ENCODE measurements around the gene SPAG4.

SPAG4 gene

GRCh38 chr20:35600176-35600992 is 15.2 kb upstream of the SPAG4 start:
- no peak for DNase-seq

GRCh38 chr20:35600993-35601973 is 14.3 kb upstream of the SPAG4 start:
- peak; percentile 71 for DNase-seq

- no peak for DNase-seq
Measured at GRCh38 chr20:35601990-35602389, 13.6 kb upstream of the SPAG4 start.

GRCh38 chr20:35602851-35603495 is 12.7 kb upstream of the SPAG4 start:
- no peak for DNase-seq

GRCh38 chr20:35603695-35604448 is 11.8 kb upstream of the SPAG4 start:
- no peak for DNase-seq

- DNase-seq: no peak
Measured at GRCh38 chr20:35604449-35604747, 11.2 kb upstream of the SPAG4 start.

- no peak for DNase-seq
Measured at GRCh38 chr20:35606127-35606526, 9.5 kb upstream of the SPAG4 start.

- no peak for DNase-seq
Measured at GRCh38 chr20:35607003-35607735, 8.5 kb upstream of the SPAG4 start.

GRCh38 chr20:35610833-35611427 is 4.7 kb upstream of the SPAG4 start:
- no peak for DNase-seq

GRCh38 chr20:35611482-35611881 is 4.1 kb upstream of the SPAG4 start:
- no peak for DNase-seq

GRCh38 chr20:35616465-35617396 is 1.1 kb downstream of the SPAG4 start:
- peak; percentile 100 for DNase-seq

- DNase-seq: peak; percentile 58
Measured at GRCh38 chr20:35617397-35618262, 2.0 kb downstream of the SPAG4 start.

- DNase-seq: no peak
Measured at GRCh38 chr20:35618263-35619131, 2.9 kb downstream of the SPAG4 start.

GRCh38 chr20:35619196-35620095 is 3.8 kb downstream of the SPAG4 start:
- peak; percentile 82 for DNase-seq

GRCh38 chr20:35620818-35621559 is 5.4 kb downstream of the SPAG4 start:
- no peak for DNase-seq

GRCh38 chr20:35621560-35621946 is 5.9 kb downstream of the SPAG4 start:
- DNase-seq: no peak
